Stomach (tissue), 9 donors: ENCODE results near the gene DEPDC1B. TPM values are rescaled to one million over a fixed set of nuclear protein-coding genes. Genes with fewer than 3 reads are reported as not detected.
"Not testable (repeated sequence)": the region's sequence is repeated elsewhere in the genome, so short reads cannot be mapped to it uniquely, and the experiment has no call there.

Source experiments
- DNase-seq, 2 donors: peaks; one replicate each; pipeline versions ENCODE4 v3.0.0 to v3.0.0-alpha.2; 2013 to 2019
- H3K27ac ChIP-seq, 5 donors: fragments of 200-600 bp in 4 of 5; sonication (generic) in 4 of 5; one replicate each; pipeline ENCODE4 v1.5.1; 2013 to 2019; ENCODE audit warnings: mild to moderate bottlenecking in 1 of 5, moderate library complexity in 1 of 5
- H3K27me3 ChIP-seq, 3 donors: fragments of 200-600 bp; sonication (generic); one replicate each; pipeline ENCODE4 v1.5.1; 2017 to 2019; ENCODE audit warnings: mixed run types in 1 of 3
- H3K36me3 ChIP-seq, 4 donors: fragments of 200-600 bp; sonication (generic); 1 replicate in 3 of 4; 2 replicates in 1 of 4; pipeline ENCODE4 v1.5.1; 2016 to 2019
- H3K4me1 ChIP-seq, 4 donors: fragments of 200-600 bp; sonication (generic); one replicate each; pipeline ENCODE4 v1.5.1; 2016 to 2019
- H3K4me3 ChIP-seq, 4 donors: fragments of 200-600 bp; sonication (generic) in 3 of 4; one replicate each; pipeline ENCODE4 v1.5.1; 2016 to 2019; ENCODE audit warnings: mild to moderate bottlenecking in 1 of 4
- H3K9me3 ChIP-seq, 4 donors: fragments of 200-600 bp; sonication (generic); one replicate each; pipeline ENCODE4 v1.5.1; 2016 to 2019
- CTCF ChIP-seq, 7 experiments: fragments of 450-650 bp in 4 of 7; fragments of 200-600 bp in 3 of 7; sonication (generic) in 3 of 7; IDR thresholded peaks; one replicate each; pipeline ENCODE4 v1.5.1; 2016 to 2019; ENCODE audit warnings: antibody characterized with exemption in 7 of 7, control low read depth in 2 of 7, mild to moderate bottlenecking in 1 of 7
- EP300 ChIP-seq: sonication (generic); formaldehyde crosslinking; IDR thresholded peaks from one replicate; pipeline ENCODE4 v1.6.1; 2017; ENCODE audit warnings: antibody characterized with exemption
- POLR2A ChIP-seq, 4 donors: fragments of 450-650 bp; IDR thresholded peaks; one replicate each; pipeline ENCODE4 v1.6.1; 2016; ENCODE audit warnings: antibody characterized with exemption in 4 of 4, control low read depth in 2 of 4, mild to moderate bottlenecking in 1 of 4, moderate library complexity in 1 of 4
- POLR2AphosphoS5 ChIP-seq, 3 donors: sonication (generic); formaldehyde crosslinking; IDR thresholded peaks; one replicate each; pipeline ENCODE4 v1.6.1; 2016; ENCODE audit warnings: antibody characterized with exemption in 3 of 3
- WGBS, 5 donors: extraction: QIAGEN DNeasy Blood & Tissue Kit in 3 of 5; methylation state at CpG; one replicate each; pipeline versions ENCODE4 v1.1.5 to v1.1.7; 2013 to 2018; 5-methylcytosine and 5-hydroxymethylcytosine counted together
- intact Hi-C: fragments of 100-400 bp; cut with DNase I; formaldehyde crosslinking; loops from one replicate; pipeline ENCODE4 v1.15.1; 2023; ENCODE audit warnings: low total_unique reads
- polyA plus RNA-seq, 3 donors: library from polyadenylated mRNA; stranded (reverse); fragments of 200-250 nt; gene quantifications; one replicate each; pipeline ENCODE4 v1.2.3, GENCODE V29; 2013
- total RNA-seq, 5 donors: library from RNA; depleted of rRNA; stranded (reverse); fragments of >200 nt; gene quantifications; one replicate each; pipeline versions ENCODE4 v1.1.0 to v1.2.3, GENCODE V29; 2014 to 2016
- donor health status: healthy with polysubstance abuse.
- donor health status: Bipolar disorder and iron deficiency.
- donor health status: healthy.

Gene DEPDC1B
- total and polyA plus RNA-seq, 8 donors = 0.14 to 40.6 (median 1.9) TPM; not detected in 1

GRCh38 chr5:60563696-60564324, 136.2 kb downstream of the DEPDC1B start:
- 90 to 95% (median 93%) methylated on average over 13 of the region's 13 CpGs for WGBS, 5 donors
- no peaks in the 10 kb centered on the region for H3K4me1 ChIP-seq
- H3K4me3 ChIP-seq = no peak overlapping the region
- peaks cover 7 to 17% (median 11%) of the 10 kb centered on the region in 4 donors for H3K9me3 ChIP-seq
- intact Hi-C loops = no loop called here
- no peaks in the 10 kb centered on the region for H3K36me3 ChIP-seq
- no peak for DNase-seq
- H3K27ac ChIP-seq = no peak overlapping the region
- H3K27me3 ChIP-seq = no peaks in the 10 kb centered on the region
- no peak for TF ChIP-seq EP300
- no peak for TF ChIP-seq POLR2AphosphoS5 (IDR thresholded peaks at IDR 0.05)
- TF ChIP-seq CTCF (IDR thresholded peaks at IDR 0.05) = no peak
- no peak for TF ChIP-seq POLR2A (IDR thresholded peaks at IDR 0.05)

GRCh38 chr5:60553291-60553690, 146.7 kb downstream of the DEPDC1B start:
- H3K4me1 ChIP-seq, DNase-seq, intact Hi-C loops, H3K27ac ChIP-seq, H3K4me3 ChIP-seq, H3K27me3 ChIP-seq, H3K36me3 ChIP-seq: not testable (repeated sequence)
- peaks cover 0 to 11% (median 0%) of the 10 kb centered on the region in 4 donors for H3K9me3 ChIP-seq
- WGBS, 5 donors = 93 to 100% (median 97%) methylated on average over 2 of the region's 2 CpGs

GRCh38 chr5:60551829-60552228, 148.1 kb downstream of the DEPDC1B start:
- no peak for DNase-seq
- Histone ChIP-seq H3K27ac (no peak overlapping the region), H3K36me3 (no peaks in the 10 kb centered on the region), H3K4me1 (no peaks in the 10 kb centered on the region), H3K4me3 (no peak overlapping the region), H3K9me3 (peaks cover 0 to 11% (median 0%) of the 10 kb centered on the region in 4 donors), H3K27me3 (no peaks in the 10 kb centered on the region)
- intact Hi-C loops = no loop called here
- TF ChIP-seq POLR2A (IDR thresholded peaks at IDR 0.05) = no peak
- no peak for TF ChIP-seq EP300
- no peak for TF ChIP-seq POLR2AphosphoS5 (IDR thresholded peaks at IDR 0.05)
- no peak for TF ChIP-seq CTCF (IDR thresholded peaks at IDR 0.05)
- 72 to 86% (median 78%) methylated on average over 3 of the region's 3 CpGs for WGBS, 5 donors

- TF ChIP-seq CTCF (IDR thresholded peaks at IDR 0.05) = no peak
- TF ChIP-seq POLR2A (IDR thresholded peaks at IDR 0.05) = no peak
- no peak for TF ChIP-seq EP300
- no peak for TF ChIP-seq POLR2AphosphoS5 (IDR thresholded peaks at IDR 0.05)
- no peaks in the 10 kb centered on the region for H3K27me3 ChIP-seq
- H3K27ac ChIP-seq = no peak overlapping the region
- DNase-seq = no peak
- peaks cover 0 to 10% (median 0%) of the 10 kb centered on the region in 4 donors for H3K9me3 ChIP-seq
- H3K4me3 ChIP-seq = no peak overlapping the region
- 78 to 98% (median 88%) methylated on average over 1 of the region's 1 CpG for WGBS, 5 donors
- no peaks in the 10 kb centered on the region for H3K4me1 ChIP-seq
- intact Hi-C loops = no loop called here
- no peaks in the 10 kb centered on the region for H3K36me3 ChIP-seq
Observed at GRCh38 chr5:60551250-60551649, 148.7 kb downstream of the DEPDC1B start.

- Histone ChIP-seq H3K4me3 (no peak overlapping the region), H3K27me3 (no peaks in the 10 kb centered on the region), H3K27ac (no peak overlapping the region), H3K36me3 (no peaks in the 10 kb centered on the region), H3K9me3 (peaks cover 0 to under 1% (median 0%) of the 10 kb centered on the region in 4 donors), H3K4me1 (peaks cover 0 to 5% (median 2%) of the 10 kb centered on the region in 4 donors)
- no peak for DNase-seq
- intact Hi-C loops = no loop called here
- 86 to 100% (median 96%) methylated on average over 1 of the region's 1 CpG for WGBS, 5 donors
- no peak for TF ChIP-seq POLR2A (IDR thresholded peaks at IDR 0.05)
- TF ChIP-seq EP300 = no peak
- TF ChIP-seq POLR2AphosphoS5 (IDR thresholded peaks at IDR 0.05) = no peak
Observed at GRCh38 chr5:60550311-60550710, 149.7 kb downstream of the DEPDC1B start.
